ENCODE data around the gene FILIP1L.
"Not testable (repeated sequence)": the region's sequence is repeated elsewhere in the genome, so short reads cannot be mapped to it uniquely, and the experiment has no call there.

The FILIP1L gene

DNA sequence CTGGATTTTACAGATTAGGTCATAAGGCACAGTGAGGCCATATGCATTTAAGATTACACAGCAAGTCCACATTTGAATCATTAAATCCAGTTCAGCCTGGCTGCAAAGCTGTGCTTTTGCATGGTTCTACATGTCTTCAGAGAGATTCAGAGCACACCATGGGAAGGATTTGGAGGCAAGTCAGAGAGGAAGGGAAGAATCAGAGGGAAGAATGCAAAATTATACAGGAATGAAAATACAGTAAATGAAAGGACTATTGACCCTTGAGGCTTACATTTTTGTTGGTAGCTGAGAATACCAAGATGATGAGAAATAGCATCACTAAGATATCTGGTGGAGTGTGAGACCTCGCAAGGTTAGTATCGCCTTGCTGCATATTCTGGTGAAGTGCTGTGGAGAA is 13.9 kb downstream of the FILIP1L start:
- 97% methylated on average over 2 of the region's 2 CpGs for WGBS, 2 experiments
- Histone ChIP-seq H3K4me1 (ENCODE audit: control insufficient read depth, insufficient read depth, low read length) (peaks cover 5% of the 10 kb centered on the region), H3K9me3 (ENCODE audit: control insufficient read depth, low read length) (no peaks in the 10 kb centered on the region), H3K36me3 (ENCODE audit: control insufficient read depth, insufficient read depth, low read length) (no peaks in the 10 kb centered on the region), H3K27me3 (ENCODE audit: control insufficient read depth, insufficient read depth, low read length, poor library complexity, severe bottlenecking) (no peaks in the 10 kb centered on the region), H3K4me3 (ENCODE audit: insufficient read depth, low read depth, low read length) (no peak overlapping the region), H3K27ac (ENCODE audit: insufficient read depth, low read depth, low read length, poor library complexity, severe bottlenecking) (no peak overlapping the region)

DNA sequence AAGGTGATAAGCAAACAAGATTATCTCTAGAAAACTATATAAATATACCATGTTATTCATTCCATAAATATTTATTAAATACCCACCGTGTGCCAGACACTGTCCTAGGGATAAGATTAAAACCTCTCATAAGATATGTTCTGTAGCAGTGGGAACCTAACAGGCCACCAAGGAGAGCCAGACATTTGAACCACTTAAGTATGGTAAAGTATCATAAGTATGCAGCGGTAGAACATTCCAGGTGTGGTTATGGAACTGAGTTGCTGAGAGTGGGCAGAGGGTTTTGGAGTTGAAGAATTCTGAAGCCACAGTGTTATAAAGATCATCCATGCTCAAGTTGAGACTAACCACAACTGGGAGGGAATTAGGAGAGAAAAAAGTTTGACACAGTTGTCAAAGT is 14.7 kb downstream of the FILIP1L start:
- Histone ChIP-seq H3K27me3 (ENCODE audit: control insufficient read depth, insufficient read depth, low read length, poor library complexity, severe bottlenecking) (no peaks in the 10 kb centered on the region), H3K4me3 (ENCODE audit: insufficient read depth, low read depth, low read length) (no peak overlapping the region), H3K4me1 (ENCODE audit: control insufficient read depth, insufficient read depth, low read length) (peaks cover 5% of the 10 kb centered on the region), H3K36me3 (ENCODE audit: control insufficient read depth, insufficient read depth, low read length) (no peaks in the 10 kb centered on the region), H3K9me3 (ENCODE audit: control insufficient read depth, low read length) (no peaks in the 10 kb centered on the region), H3K27ac (ENCODE audit: insufficient read depth, low read depth, low read length, poor library complexity, severe bottlenecking) (no peak overlapping the region)
- 98 to 100% methylated on average over 2 of the region's 2 CpGs for WGBS, 2 experiments

DNA sequence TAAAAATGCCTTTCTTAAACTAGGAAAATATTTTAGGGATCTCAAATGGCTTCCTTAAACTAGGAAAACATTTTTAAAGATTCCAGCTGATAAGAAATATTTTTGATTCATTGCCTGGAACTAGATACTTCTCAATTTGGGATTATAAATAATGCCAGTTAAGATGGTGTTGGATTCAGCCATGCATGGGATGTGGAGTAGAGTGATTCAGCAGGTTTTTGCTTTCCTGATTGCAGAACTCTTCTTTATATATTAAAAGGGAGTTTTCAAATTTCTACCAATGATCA is 15.6 kb downstream of the FILIP1L start:
- H3K27ac ChIP-seq (ENCODE audit: insufficient read depth, low read depth, low read length, poor library complexity, severe bottlenecking), result no peak overlapping the region

DNA sequence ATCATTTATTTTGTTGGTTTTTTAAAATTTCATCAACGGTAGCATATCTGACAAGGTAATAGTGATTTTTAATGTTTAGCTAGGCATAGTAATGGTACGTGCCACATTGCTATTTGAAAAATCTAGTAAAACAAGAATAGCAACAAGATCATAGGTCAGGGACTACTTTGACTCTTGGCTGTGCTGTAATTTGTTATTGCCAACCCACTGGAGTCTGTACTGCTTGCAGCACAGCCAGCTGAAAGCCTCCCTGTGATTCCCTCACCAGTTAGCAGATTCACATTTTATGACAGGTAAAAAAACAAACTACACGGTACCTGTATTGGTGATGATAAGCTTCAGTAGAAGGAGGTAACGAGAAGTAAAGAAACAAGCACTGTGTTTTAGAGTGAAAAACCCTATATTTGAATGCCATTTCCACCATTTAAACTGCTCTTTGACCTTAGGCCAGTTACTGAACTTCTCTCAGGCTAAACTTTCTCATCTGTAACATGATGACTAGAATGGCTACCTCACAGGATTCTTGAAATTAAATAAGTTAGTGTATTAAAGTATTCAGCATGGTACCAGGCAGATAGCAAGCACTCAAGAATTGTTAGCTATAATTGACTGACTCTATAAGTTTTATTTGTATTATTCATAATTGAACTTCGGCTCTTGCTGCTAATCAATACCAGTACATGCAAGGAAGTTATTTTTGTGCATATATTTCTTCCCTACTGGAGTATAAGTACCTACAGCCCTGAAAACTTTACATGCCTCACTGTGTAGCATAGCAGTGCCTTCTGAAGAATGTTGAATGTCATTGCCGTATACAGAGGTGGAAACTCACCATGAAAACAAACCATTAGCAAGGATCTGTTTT is 16.1 kb downstream of the FILIP1L start:
- WGBS, 2 experiments, result 93 to 100% methylated on average over 4 to 6 of the region's 6 CpGs
- Histone ChIP-seq H3K27ac (ENCODE audit: insufficient read depth, low read depth, low read length, poor library complexity, severe bottlenecking) (no peak overlapping the region), H3K9me3 (ENCODE audit: control insufficient read depth, low read length) (no peaks in the 10 kb centered on the region), H3K4me3 (ENCODE audit: insufficient read depth, low read depth, low read length) (no peak overlapping the region), H3K27me3 (ENCODE audit: control insufficient read depth, insufficient read depth, low read length, poor library complexity, severe bottlenecking) (no peaks in the 10 kb centered on the region), H3K4me1 (ENCODE audit: control insufficient read depth, insufficient read depth, low read length) (peaks cover 3% of the 10 kb centered on the region), H3K36me3 (ENCODE audit: control insufficient read depth, insufficient read depth, low read length) (no peaks in the 10 kb centered on the region)

More for the DNA sequence above, 15.6 kb downstream of the FILIP1L start:
- peaks cover 5% of the 10 kb centered on the region for H3K4me1 ChIP-seq (ENCODE audit: control insufficient read depth, insufficient read depth, low read length)
- H3K4me3 ChIP-seq (ENCODE audit: insufficient read depth, low read depth, low read length), result no peak overlapping the region
- no peaks in the 10 kb centered on the region for H3K9me3 ChIP-seq (ENCODE audit: control insufficient read depth, low read length)
- no peaks in the 10 kb centered on the region for H3K27me3 ChIP-seq (ENCODE audit: control insufficient read depth, insufficient read depth, low read length, poor library complexity, severe bottlenecking)
- H3K36me3 ChIP-seq (ENCODE audit: control insufficient read depth, insufficient read depth, low read length), result no peaks in the 10 kb centered on the region

DNA sequence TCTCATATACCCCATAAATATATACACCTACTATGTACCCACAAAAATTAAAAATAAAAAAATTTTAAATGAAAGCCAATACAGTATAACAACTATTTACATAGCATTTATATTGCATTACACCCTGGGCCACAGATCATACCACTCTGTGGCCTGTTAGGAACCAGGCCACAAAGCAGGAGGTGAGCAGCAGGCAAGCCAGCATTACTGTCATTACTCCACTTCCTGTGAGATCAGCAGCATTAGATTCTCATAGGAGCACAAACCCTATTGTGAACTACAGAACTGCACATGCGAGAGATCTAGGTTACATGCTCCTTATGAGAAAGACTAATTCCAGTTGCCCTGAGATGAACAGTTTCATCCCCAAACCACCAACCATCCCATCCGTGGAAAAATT is 17.4 kb downstream of the FILIP1L start:
- no peaks in the 10 kb centered on the region for H3K9me3 ChIP-seq (ENCODE audit: control insufficient read depth, low read length)
- H3K4me1 ChIP-seq (ENCODE audit: control insufficient read depth, insufficient read depth, low read length), result no peaks in the 10 kb centered on the region
- H3K4me3 ChIP-seq (ENCODE audit: insufficient read depth, low read depth, low read length), result no peak overlapping the region
- no peak overlapping the region for H3K27ac ChIP-seq (ENCODE audit: insufficient read depth, low read depth, low read length, poor library complexity, severe bottlenecking)
- H3K36me3 ChIP-seq (ENCODE audit: control insufficient read depth, insufficient read depth, low read length), result no peaks in the 10 kb centered on the region
- H3K27me3 ChIP-seq (ENCODE audit: control insufficient read depth, insufficient read depth, low read length, poor library complexity, severe bottlenecking), result no peaks in the 10 kb centered on the region
- WGBS, 2 experiments, result 74 to 92% methylated on average over 1 to 2 of the region's 2 CpGs

DNA sequence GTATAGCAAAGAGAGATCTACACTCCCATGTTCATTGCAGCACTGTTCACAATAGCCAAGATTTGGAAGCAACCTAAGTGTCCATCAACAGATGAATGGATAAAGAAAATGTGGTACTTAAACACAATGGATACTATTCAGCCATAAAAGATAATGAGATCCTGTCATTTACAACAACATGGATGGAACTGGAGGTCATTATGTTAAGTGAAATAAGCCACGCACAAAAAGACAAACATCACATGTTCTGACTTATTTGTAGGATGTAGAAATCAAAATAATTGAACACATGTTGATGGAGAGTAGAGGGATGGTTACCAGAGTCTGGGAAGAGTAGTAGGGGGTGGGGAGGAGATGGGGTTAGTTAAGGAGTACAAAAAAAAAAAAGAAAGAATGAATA is 18.0 kb downstream of the FILIP1L start:
- not testable (repeated sequence) for H3K4me1 ChIP-seq (ENCODE audit: control insufficient read depth, insufficient read depth, low read length); H3K36me3 ChIP-seq (ENCODE audit: control insufficient read depth, insufficient read depth, low read length); H3K27me3 ChIP-seq (ENCODE audit: control insufficient read depth, insufficient read depth, low read length, poor library complexity, severe bottlenecking); H3K9me3 ChIP-seq (ENCODE audit: control insufficient read depth, low read length); H3K4me3 ChIP-seq (ENCODE audit: insufficient read depth, low read depth, low read length); H3K27ac ChIP-seq (ENCODE audit: insufficient read depth, low read depth, low read length, poor library complexity, severe bottlenecking)
- 89 to 100% methylated on average over 1 of the region's 1 CpG for WGBS, 2 experiments

DNA sequence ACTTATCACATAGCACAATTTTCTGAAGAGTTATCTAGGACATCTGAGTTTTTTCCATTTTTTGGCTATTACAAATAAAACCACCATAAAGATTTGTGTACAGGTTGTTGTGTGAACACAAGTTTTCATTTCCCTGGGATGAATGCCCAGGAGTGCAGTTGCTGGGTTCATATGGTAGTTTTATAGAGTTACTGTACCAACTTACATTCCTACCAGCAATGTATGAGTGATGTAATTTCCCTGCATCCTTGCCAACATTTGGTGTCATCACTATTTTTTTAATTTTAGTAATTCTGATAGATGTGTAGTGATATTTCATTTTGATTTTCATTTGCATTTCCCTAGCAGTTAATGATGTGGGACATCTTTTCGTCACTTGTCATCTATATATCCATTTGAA is 20.5 kb downstream of the FILIP1L start:
- no CpG with 5 or more reads among the region's 1 CpG for WGBS, 2 experiments
- no peak overlapping the region for H3K4me3 ChIP-seq (ENCODE audit: insufficient read depth, low read depth, low read length)
- no peak overlapping the region for H3K27ac ChIP-seq (ENCODE audit: insufficient read depth, low read depth, low read length, poor library complexity, severe bottlenecking)
- H3K27me3 ChIP-seq (ENCODE audit: control insufficient read depth, insufficient read depth, low read length, poor library complexity, severe bottlenecking), result no peaks in the 10 kb centered on the region
- no peaks in the 10 kb centered on the region for H3K36me3 ChIP-seq (ENCODE audit: control insufficient read depth, insufficient read depth, low read length)
- H3K4me1 ChIP-seq (ENCODE audit: control insufficient read depth, insufficient read depth, low read length), result peaks cover 9% of the 10 kb centered on the region
- H3K9me3 ChIP-seq (ENCODE audit: control insufficient read depth, low read length), result no peaks in the 10 kb centered on the region

DNA sequence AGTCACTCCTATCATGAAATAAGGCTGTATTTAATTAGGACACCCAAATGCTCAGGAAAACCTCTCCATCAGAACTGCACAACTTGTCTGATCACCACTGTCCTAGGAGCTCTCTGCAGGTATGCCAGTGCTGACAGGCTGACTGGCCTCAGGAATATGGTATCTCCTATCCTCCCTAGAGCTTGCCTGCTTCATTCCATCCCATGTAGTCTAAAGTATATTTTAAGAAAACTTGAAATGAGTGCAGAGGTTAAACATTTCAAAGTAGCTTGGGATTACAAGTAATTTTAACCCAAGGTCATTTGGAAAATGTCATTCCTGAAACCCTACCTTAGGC is 23.7 kb downstream of the FILIP1L start:
- H3K4me3 ChIP-seq (ENCODE audit: insufficient read depth, low read depth, low read length), result no peak overlapping the region
- H3K27ac ChIP-seq (ENCODE audit: insufficient read depth, low read depth, low read length, poor library complexity, severe bottlenecking), result no peak overlapping the region
- H3K36me3 ChIP-seq (ENCODE audit: control insufficient read depth, insufficient read depth, low read length), result no peaks in the 10 kb centered on the region
- no peaks in the 10 kb centered on the region for H3K27me3 ChIP-seq (ENCODE audit: control insufficient read depth, insufficient read depth, low read length, poor library complexity, severe bottlenecking)
- H3K9me3 ChIP-seq (ENCODE audit: control insufficient read depth, low read length), result no peaks in the 10 kb centered on the region
- H3K4me1 ChIP-seq (ENCODE audit: control insufficient read depth, insufficient read depth, low read length), result peaks cover 20% of the 10 kb centered on the region

DNA sequence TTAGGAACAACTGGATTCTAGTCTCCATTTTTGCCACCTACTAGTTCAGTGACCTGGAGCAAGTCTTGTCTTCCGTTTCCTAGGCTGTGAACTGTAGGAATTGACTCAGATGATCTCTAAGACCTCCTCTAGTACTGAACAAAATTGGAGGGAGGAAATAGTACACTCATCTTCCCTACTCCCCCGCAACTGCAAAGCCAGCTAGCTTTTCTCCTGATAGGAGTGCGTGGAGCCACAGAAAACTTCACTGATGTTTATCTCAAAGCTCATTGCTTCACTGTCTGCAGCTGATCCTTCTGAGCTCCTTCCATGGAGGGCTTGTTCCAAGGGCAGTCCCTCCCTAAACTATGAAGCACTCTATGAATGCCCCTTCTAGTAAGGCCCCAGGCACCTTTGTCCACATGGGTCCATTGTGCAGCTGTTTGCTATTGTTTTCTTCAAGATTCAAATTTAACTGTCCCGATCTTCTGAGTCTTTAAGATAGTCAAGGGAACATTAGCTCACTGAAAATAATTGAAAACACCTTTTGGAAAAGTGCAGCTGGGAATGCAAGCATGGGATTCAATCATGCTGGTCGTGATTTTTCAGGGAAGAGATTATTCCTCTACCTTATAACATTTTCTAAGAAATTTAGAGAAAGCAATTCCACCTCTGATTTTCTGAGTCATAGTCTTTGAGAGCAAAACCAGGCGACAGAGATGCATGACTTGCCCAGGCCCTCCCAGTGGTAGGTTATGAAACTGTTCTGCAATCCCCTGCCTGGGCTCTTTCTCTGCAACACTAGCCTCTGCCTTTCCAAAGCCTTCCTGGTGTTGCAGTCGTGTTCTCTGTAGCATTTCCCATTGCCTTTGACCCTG is 24.3 kb downstream of the FILIP1L start:
- Histone ChIP-seq H3K36me3 (ENCODE audit: control insufficient read depth, insufficient read depth, low read length) (no peaks in the 10 kb centered on the region), H3K27me3 (ENCODE audit: control insufficient read depth, insufficient read depth, low read length, poor library complexity, severe bottlenecking) (no peaks in the 10 kb centered on the region), H3K27ac (ENCODE audit: insufficient read depth, low read depth, low read length, poor library complexity, severe bottlenecking) (no peak overlapping the region), H3K9me3 (ENCODE audit: control insufficient read depth, low read length) (no peaks in the 10 kb centered on the region), H3K4me1 (ENCODE audit: control insufficient read depth, insufficient read depth, low read length) (peaks cover 20% of the 10 kb centered on the region), H3K4me3 (ENCODE audit: insufficient read depth, low read depth, low read length) (no peak overlapping the region)
- 69 to 73% methylated on average over 7 of the region's 7 CpGs for WGBS, 2 experiments

DNA sequence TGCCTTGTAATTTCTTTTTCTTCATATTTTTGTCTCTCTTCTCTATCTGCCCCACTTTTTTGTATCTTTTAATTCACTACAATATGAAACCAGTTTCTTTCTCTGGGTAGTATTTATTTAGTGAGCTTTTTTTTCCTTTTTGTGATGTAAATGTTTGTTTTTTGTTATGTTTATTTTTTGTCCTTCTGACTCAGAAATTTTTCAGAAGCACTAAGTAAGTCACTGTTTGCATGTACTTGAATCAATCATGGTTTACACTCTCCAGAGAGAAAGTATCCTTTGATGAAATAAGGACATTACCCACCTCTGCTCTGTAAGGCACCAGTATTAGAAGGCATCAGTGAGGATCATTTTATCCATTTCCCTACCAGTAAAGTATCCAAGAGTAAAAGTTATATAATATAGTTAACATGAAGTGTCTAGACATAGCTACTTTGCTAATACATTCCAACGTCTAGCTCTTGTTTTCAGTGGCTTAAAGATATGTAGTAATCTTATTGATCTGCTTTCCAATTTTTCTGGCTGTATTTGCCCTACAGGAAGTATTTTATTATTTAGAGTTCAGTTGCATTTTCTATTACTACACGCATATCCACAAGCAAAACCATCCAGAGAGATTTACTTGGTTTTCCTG is 25.4 kb downstream of the FILIP1L start:
- H3K27me3 ChIP-seq (ENCODE audit: control insufficient read depth, insufficient read depth, low read length, poor library complexity, severe bottlenecking), result no peaks in the 10 kb centered on the region
- no peak overlapping the region for H3K4me3 ChIP-seq (ENCODE audit: insufficient read depth, low read depth, low read length)
- H3K9me3 ChIP-seq (ENCODE audit: control insufficient read depth, low read length), result no peaks in the 10 kb centered on the region
- H3K4me1 ChIP-seq (ENCODE audit: control insufficient read depth, insufficient read depth, low read length), result peaks cover 20% of the 10 kb centered on the region
- 71 to 100% methylated on average over 1 to 2 of the region's 2 CpGs for WGBS, 2 experiments
- no peak overlapping the region for H3K27ac ChIP-seq (ENCODE audit: insufficient read depth, low read depth, low read length, poor library complexity, severe bottlenecking)
- no peaks in the 10 kb centered on the region for H3K36me3 ChIP-seq (ENCODE audit: control insufficient read depth, insufficient read depth, low read length)

Data from ectodermal cell (in vitro differentiated cells).